Measurements from ENCODE around the gene MEGF8.

DNA sequence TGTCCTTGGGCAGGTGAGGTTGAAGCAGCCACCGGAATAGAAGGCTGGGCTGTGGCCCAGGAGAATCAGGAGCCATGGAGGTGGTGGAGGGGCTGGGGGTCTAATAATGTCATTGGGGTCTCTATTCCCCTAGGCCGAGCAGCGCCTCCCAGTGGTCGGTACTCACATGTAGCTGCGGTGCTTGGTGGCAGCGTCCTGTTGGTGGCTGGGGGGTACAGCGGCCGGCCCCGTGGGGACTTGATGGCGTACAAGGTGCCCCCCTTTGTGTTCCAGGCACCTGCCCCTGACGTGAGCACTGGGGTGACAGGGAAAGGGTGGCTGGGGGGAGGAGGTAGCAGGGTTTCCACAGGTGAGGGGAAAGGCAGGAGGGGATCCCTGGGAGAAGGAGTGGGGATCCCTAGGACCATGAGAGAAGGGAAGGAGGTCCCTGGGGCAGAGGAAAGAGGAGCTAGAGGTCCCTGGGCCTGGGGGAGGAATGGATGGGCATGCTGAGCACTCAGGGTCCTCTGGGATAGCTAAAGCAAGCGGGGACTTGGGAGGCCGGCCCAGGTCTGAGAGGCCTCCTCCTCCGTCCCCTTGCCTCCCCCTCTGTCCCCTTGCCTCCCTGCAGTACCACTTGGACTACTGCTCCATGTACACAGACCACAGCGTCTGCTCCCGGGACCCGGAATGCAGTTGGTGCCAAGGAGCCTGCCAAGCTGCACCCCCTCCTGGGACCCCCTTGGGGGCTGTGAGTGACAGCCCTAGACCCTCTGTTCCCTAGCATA lies 18.1 kb downstream of the MEGF8 start:
- TF ChIP-seq RAD21 (IDR thresholded peaks at IDR 0.05; ENCODE audit: insufficient read depth, low read depth, low read length) (no peak), PML (IDR thresholded peaks at IDR 0.05; ENCODE audit: low read length) (no peak)

All from GM12878 (cell line).